GM21825 (cell line): Measurements from ENCODE around the gene MCM8.

Source experiments
- ATAC-seq: cut with Tn5 transposase; IDR thresholded peaks from one replicate; pipeline ENCODE4 v1.9.1; 2021; ENCODE audit warnings: mild to moderate bottlenecking, moderate library complexity; ENCODE audit not compliant: unreplicated experiment

Gene MCM8

GRCh38 chr20:5945963-5946362 lies 4.5 kb upstream of the MCM8 start:
- ATAC-seq = no peak

- no peak for ATAC-seq
Measured at GRCh38 chr20:5947276-5947675, 3.2 kb upstream of the MCM8 start.

- no peak for ATAC-seq
Measured at GRCh38 chr20:5949943-5950270, 545 bp upstream of the MCM8 start.

GRCh38 chr20:5967469-5967868 lies 17.0 kb downstream of the MCM8 start:
- ATAC-seq = no peak

GRCh38 chr20:5968462-5968861 lies 18.0 kb downstream of the MCM8 start:
- no peak for ATAC-seq

GRCh38 chr20:5969348-5969935 lies 19.0 kb downstream of the MCM8 start:
- no peak for ATAC-seq

GRCh38 chr20:5969940-5970339 lies 19.5 kb downstream of the MCM8 start:
- no peak for ATAC-seq

- ATAC-seq = no peak
Measured at GRCh38 chr20:5970381-5970780, 19.9 kb downstream of the MCM8 start.

- ATAC-seq = no peak
Measured at GRCh38 chr20:5971203-5971602, 20.8 kb downstream of the MCM8 start.

- no peak for ATAC-seq
Measured at GRCh38 chr20:5973172-5973571, 22.7 kb downstream of the MCM8 start.

- no peak for ATAC-seq
Measured at GRCh38 chr20:5973971-5974370, 23.5 kb downstream of the MCM8 start.

- no peak for ATAC-seq
Measured at GRCh38 chr20:5974531-5974930, 24.1 kb downstream of the MCM8 start.

GRCh38 chr20:5975778-5976177 lies 25.3 kb downstream of the MCM8 start:
- no peak for ATAC-seq

- ATAC-seq = no peak
Measured at GRCh38 chr20:5977223-5977622, 26.8 kb downstream of the MCM8 start.

- no peak for ATAC-seq
Measured at GRCh38 chr20:5977975-5978374, 27.5 kb downstream of the MCM8 start.

- no peak for ATAC-seq
Measured at GRCh38 chr20:5979801-5980200, 29.3 kb downstream of the MCM8 start.

GRCh38 chr20:5980720-5981538 lies 30.5 kb downstream of the MCM8 start:
- no peak for ATAC-seq

GRCh38 chr20:5987383-5987782 lies 36.9 kb downstream of the MCM8 start:
- ATAC-seq = no peak

- ATAC-seq = no peak
Measured at GRCh38 chr20:5989539-5989938, 39.1 kb downstream of the MCM8 start.

- ATAC-seq = no peak
Measured at GRCh38 chr20:5990946-5991345, 40.5 kb downstream of the MCM8 start.

GRCh38 chr20:5991623-5992441 lies 41.4 kb downstream of the MCM8 start:
- no peak for ATAC-seq

GRCh38 chr20:5996765-5997164 lies 46.3 kb downstream of the MCM8 start:
- ATAC-seq = peak; percentile 92
